Measurements from ENCODE around the gene GDPGP1. TPM values are rescaled to one million over a fixed set of nuclear protein-coding genes. Genes with fewer than 3 reads are reported as not detected.
"Not testable (repeated sequence)": the region's sequence is repeated elsewhere in the genome, so short reads cannot be mapped to it uniquely, and the experiment has no call there.

Gene GDPGP1
- total RNA-seq, 2 experiments from 2014 or later: 1.5 to 3.6 TPM

GRCh38 chr15:90271459-90272166 lies 37.6 kb downstream of the GDPGP1 start:
- intact Hi-C loops (cut with micrococcal nuclease): no loop called here
- DNase-seq: no peak
- H3K9me3 Mint-ChIP-seq: no peaks in the 10 kb centered on the region
- no peak overlapping the region for H3K4me3 Mint-ChIP-seq
- no peaks in the 10 kb centered on the region for H3K27me3 Mint-ChIP-seq (ENCODE audit: low read depth)
- peak overlapping the region; percentile 66 for H3K27ac Mint-ChIP-seq
- CTCF ChIA-PET: interaction anchor here (0.5 to 2.2 kb wide), 2 partner anchors 22 to 116 kb away, joined by 3 to 6 read pairs; no protein-coding TSS in a partner anchor
- H3K4me1 Mint-ChIP-seq (ENCODE audit: low read depth): peaks cover 50% of the 10 kb centered on the region
- peaks cover 36% of the 10 kb centered on the region for H3K36me3 Mint-ChIP-seq (ENCODE audit: low read depth)

GRCh38 chr15:90278467-90278866 lies 44.5 kb downstream of the GDPGP1 start:
- H3K27me3 Mint-ChIP-seq (ENCODE audit: low read depth); H3K4me3 Mint-ChIP-seq; H3K27ac Mint-ChIP-seq; H3K9me3 Mint-ChIP-seq; intact Hi-C loops (cut with micrococcal nuclease); H3K4me1 Mint-ChIP-seq (ENCODE audit: low read depth); DNase-seq; CTCF ChIA-PET: not testable (repeated sequence)
- peaks cover 10% of the 10 kb centered on the region for H3K36me3 Mint-ChIP-seq (ENCODE audit: low read depth)

GRCh38 chr15:90280743-90281142 lies 46.7 kb downstream of the GDPGP1 start:
- not testable (repeated sequence) for H3K4me1 Mint-ChIP-seq (ENCODE audit: low read depth); H3K9me3 Mint-ChIP-seq; H3K36me3 Mint-ChIP-seq (ENCODE audit: low read depth); DNase-seq; H3K27ac Mint-ChIP-seq; H3K27me3 Mint-ChIP-seq (ENCODE audit: low read depth); H3K4me3 Mint-ChIP-seq
- CTCF ChIA-PET: interaction anchor here (0.6 to 0.8 kb wide), 2 partner anchors 21 to 22 kb away, joined by 3 read pairs; no protein-coding TSS in a partner anchor
- intact Hi-C loops (cut with micrococcal nuclease): loop anchor here (10.0 kb wide), 1 partner anchor 516 kb away; no protein-coding TSS in a partner anchor

- H3K4me1 Mint-ChIP-seq (ENCODE audit: low read depth); H3K27ac Mint-ChIP-seq; H3K9me3 Mint-ChIP-seq; H3K36me3 Mint-ChIP-seq (ENCODE audit: low read depth); H3K27me3 Mint-ChIP-seq (ENCODE audit: low read depth); H3K4me3 Mint-ChIP-seq; DNase-seq: not testable (repeated sequence)
- CTCF ChIA-PET: interaction anchor here (0.6 to 1.8 kb wide), 2 partner anchors 11 to 138 kb away, joined by 3 to 6 read pairs; no protein-coding TSS in a partner anchor
- intact Hi-C loops (cut with micrococcal nuclease): loop anchor here (10.0 kb wide), 1 partner anchor 517 kb away; no protein-coding TSS in a partner anchor
Observed at GRCh38 chr15:90281637-90282036, 47.6 kb downstream of the GDPGP1 start.

GRCh38 chr15:90286678-90287077 lies 52.7 kb downstream of the GDPGP1 start:
- DNase-seq: peak; percentile 62
- intact Hi-C loops (cut with micrococcal nuclease): loop anchor here (1.0 to 10.0 kb wide), 3 partner anchors 53 to 522 kb away; partner anchors contain the start of gene CIB1
- no peak overlapping the region for H3K4me3 Mint-ChIP-seq
- H3K27me3 Mint-ChIP-seq (ENCODE audit: low read depth): no peaks in the 10 kb centered on the region
- H3K27ac Mint-ChIP-seq: no peak overlapping the region
- CTCF ChIA-PET: interaction anchor here (0.6 to 1.4 kb wide), 10 partner anchors 12 to 605 kb away, joined by 3 to 4 read pairs (median 3); no protein-coding TSS in a partner anchor
- no peaks in the 10 kb centered on the region for H3K9me3 Mint-ChIP-seq
- H3K36me3 Mint-ChIP-seq (ENCODE audit: low read depth): no peaks in the 10 kb centered on the region
- no peaks in the 10 kb centered on the region for H3K4me1 Mint-ChIP-seq (ENCODE audit: low read depth)

- Mint-ChIP-seq H3K9me3 (no peaks in the 10 kb centered on the region), H3K4me3 (no peak overlapping the region), H3K27me3 (ENCODE audit: low read depth) (no peaks in the 10 kb centered on the region), H3K4me1 (ENCODE audit: low read depth) (no peaks in the 10 kb centered on the region), H3K36me3 (ENCODE audit: low read depth) (no peaks in the 10 kb centered on the region), H3K27ac (no peak overlapping the region)
- CTCF ChIA-PET: interaction anchor here (0.6 to 1.4 kb wide), 8 partner anchors 11 to 605 kb away, joined by 3 to 4 read pairs (median 3); no protein-coding TSS in a partner anchor
- no peak for DNase-seq
- intact Hi-C loops (cut with micrococcal nuclease): loop anchor here (10.0 kb wide), 1 partner anchor 522 kb away; no protein-coding TSS in a partner anchor
Observed at GRCh38 chr15:90287101-90287500, 53.1 kb downstream of the GDPGP1 start.

GRCh38 chr15:90287946-90288345 lies 53.9 kb downstream of the GDPGP1 start:
- Mint-ChIP-seq H3K4me3 (no peak overlapping the region), H3K4me1 (ENCODE audit: low read depth) (no peaks in the 10 kb centered on the region), H3K27ac (no peak overlapping the region), H3K9me3 (no peaks in the 10 kb centered on the region), H3K36me3 (ENCODE audit: low read depth) (no peaks in the 10 kb centered on the region), H3K27me3 (ENCODE audit: low read depth) (no peaks in the 10 kb centered on the region)
- no peak for DNase-seq
- intact Hi-C loops (cut with micrococcal nuclease): loop anchor here (10.0 kb wide), 1 partner anchor 523 kb away; no protein-coding TSS in a partner anchor
- CTCF ChIA-PET: interaction anchor here (0.7 to 1.0 kb wide), 2 partner anchors 145 to 185 kb away, joined by 3 to 4 read pairs; no protein-coding TSS in a partner anchor

- CTCF ChIA-PET: interaction anchor here (0.7 to 4.0 kb wide), 7 partner anchors 10 to 642 kb away, joined by 3 to 22 read pairs (median 4); no protein-coding TSS in a partner anchor
- Mint-ChIP-seq H3K27ac (no peak overlapping the region), H3K27me3 (ENCODE audit: low read depth) (no peaks in the 10 kb centered on the region), H3K36me3 (ENCODE audit: low read depth) (no peaks in the 10 kb centered on the region), H3K4me3 (no peak overlapping the region), H3K4me1 (ENCODE audit: low read depth) (peaks cover 6% of the 10 kb centered on the region), H3K9me3 (no peaks in the 10 kb centered on the region)
- intact Hi-C loops (cut with micrococcal nuclease): loop anchor here (2.0 kb wide), 1 partner anchor 29 kb away; no protein-coding TSS in a partner anchor
- peak; percentile 28 for DNase-seq
Observed at GRCh38 chr15:90291679-90292356, 57.8 kb downstream of the GDPGP1 start.

- not testable (repeated sequence) for H3K4me1 Mint-ChIP-seq (ENCODE audit: low read depth); H3K36me3 Mint-ChIP-seq (ENCODE audit: low read depth); H3K4me3 Mint-ChIP-seq; H3K27me3 Mint-ChIP-seq (ENCODE audit: low read depth); H3K9me3 Mint-ChIP-seq; H3K27ac Mint-ChIP-seq
- intact Hi-C loops (cut with micrococcal nuclease): loop anchor here (1.0 to 2.0 kb wide), 2 partner anchors 28 to 189 kb away; no protein-coding TSS in a partner anchor
- DNase-seq: peak; percentile 86
- CTCF ChIA-PET: interaction anchor here (0.6 to 4.0 kb wide), 21 partner anchors 8 to 449 kb away, joined by 3 to 22 read pairs (median 4); no protein-coding TSS in a partner anchor
Observed at GRCh38 chr15:90293040-90293810, 59.2 kb downstream of the GDPGP1 start.

GRCh38 chr15:90294159-90294558 lies 60.1 kb downstream of the GDPGP1 start:
- no peaks in the 10 kb centered on the region for H3K9me3 Mint-ChIP-seq
- CTCF ChIA-PET: interaction anchor here (0.6 to 4.0 kb wide), 7 partner anchors 13 to 448 kb away, joined by 3 to 22 read pairs (median 6); no protein-coding TSS in a partner anchor
- DNase-seq: no peak
- intact Hi-C loops (cut with micrococcal nuclease): no loop called here
- peaks cover 6% of the 10 kb centered on the region for H3K4me1 Mint-ChIP-seq (ENCODE audit: low read depth)
- no peaks in the 10 kb centered on the region for H3K27me3 Mint-ChIP-seq (ENCODE audit: low read depth)
- no peak overlapping the region for H3K4me3 Mint-ChIP-seq
- H3K27ac Mint-ChIP-seq: no peak overlapping the region
- H3K36me3 Mint-ChIP-seq (ENCODE audit: low read depth): no peaks in the 10 kb centered on the region

- Mint-ChIP-seq H3K27me3 (ENCODE audit: low read depth) (no peaks in the 10 kb centered on the region), H3K4me3 (no peak overlapping the region), H3K4me1 (ENCODE audit: low read depth) (peaks cover 6% of the 10 kb centered on the region), H3K9me3 (no peaks in the 10 kb centered on the region), H3K36me3 (ENCODE audit: low read depth) (no peaks in the 10 kb centered on the region), H3K27ac (no peak overlapping the region)
- DNase-seq: no peak
- intact Hi-C loops (cut with micrococcal nuclease): no loop called here
- CTCF ChIA-PET: interaction anchor here (0.7 to 2.5 kb wide), 2 partner anchors 12 to 112 kb away, joined by 4 to 16 read pairs; no protein-coding TSS in a partner anchor
Observed at GRCh38 chr15:90294601-90295269, 60.7 kb downstream of the GDPGP1 start.

Measured in activated naive CD4-positive, alpha-beta T cell treated with anti-CD3 and anti-CD28 coated beads for 36 hours (primary cell).